HepG2 (cell line): ENCODE results near the gene HOXA7. TPM values are rescaled to one million over a fixed set of nuclear protein-coding genes. Genes with fewer than 3 reads are reported as not detected.

ENCODE experiments used
- ATAC-seq: fragments of 200-7000 bp; cut with Tn5 transposase; 3 replicates; pipeline ENCODE4 v1.9.1; 2020; ENCODE audit warnings: mild to moderate bottlenecking, moderate library complexity
- BruUV-seq: library from RNA; stranded (reverse); fragments of 400-500 nt; replicated peaks from 2 replicates; lab custom pipeline; 2021; lab: Mats Ljungman, UMichigan
- CTCF ChIA-PET: fragments of 300-600 bp; formaldehyde crosslinking; extraction: SDS; loops from one replicate; lab custom pipeline; 2021; ENCODE audit warnings: low total read pairs, inconsistent platforms, low intra/inter-chr PET ratio; lab: Yijun Ruan, JAX
- POLR2A ChIA-PET: fragments of 350-600 bp; sonication (Branson Sonifier 250); formaldehyde crosslinking; loops from one replicate; lab custom pipeline; 2020; ENCODE audit warnings: antibody characterized with exemption, inconsistent platforms; lab: Yijun Ruan, JAX
- DNase-seq: peaks from one replicate; pipeline ENCODE4 v3.0.0-alpha.2; 2015; ENCODE audit warnings: low spot score
- FAIRE-seq: peaks from 3 replicates; lab custom pipeline; 2011; peaks lifted over from hg19 to GRCh38; lab: Jason Lieb, UNC
- H2AFZ ChIP-seq: one replicate; pipeline ENCODE4 v1.6.1; 2011; ENCODE audit warnings: low read length, inconsistent platforms
- H3K27ac ChIP-seq: fragments of 300-600 bp; 3 replicates; pipeline ENCODE4 v1.8.0; 2011; ENCODE audit warnings: mixed run types, mild to moderate bottlenecking, mixed read lengths, low read length, inconsistent platforms; ENCODE audit not compliant: insufficient read depth; ENCODE audit errors: extremely low read length
- H3K27me3 ChIP-seq, 2 experiments: fragments of 200-600 bp in 1 of 2; 2 replicates in 1 of 2; 3 replicates in 1 of 2; pipeline versions ENCODE4 v1.6.0 to v1.8.0; 2011; ENCODE audit warnings: low read length in 2 of 2, mild to moderate bottlenecking in 2 of 2, moderate library complexity in 2 of 2, inconsistent platforms in 1 of 2; ENCODE audit not compliant: insufficient read depth in 2 of 2, control insufficient read depth in 1 of 2
- H3K36me3 ChIP-seq, 2 experiments: fragments of 200-600 bp in 1 of 2; replicated peaks in 1 of 2; 2 replicates in 1 of 2; 3 replicates in 1 of 2; pipeline versions ENCODE4 v1.5.1 to v1.8.0; 2011; ENCODE audit warnings: low read length in 2 of 2, inconsistent platforms in 1 of 2; ENCODE audit not compliant: insufficient read depth in 2 of 2, control insufficient read depth in 1 of 2
- H3K4me1 ChIP-seq: 2 replicates; pipeline ENCODE4 v1.5.1; 2012; ENCODE audit warnings: low read length, inconsistent platforms; ENCODE audit not compliant: insufficient read depth
- H3K4me2 ChIP-seq: 2 replicates; pipeline ENCODE4 v1.6.0; 2011; ENCODE audit warnings: low read depth, low read length, inconsistent platforms
- H3K4me3 ChIP-seq, 3 experiments: fragments of 200-600 bp in 1 of 3; sonication (generic), shearing (Covaris generic) in 1 of 3; replicated peaks in 1 of 3; 2 replicates each; pipeline ENCODE4 v1.5.1; 2011 to 2016; ENCODE audit warnings: low read length in 3 of 3, inconsistent platforms in 2 of 3, low read depth in 2 of 3, mild to moderate bottlenecking in 2 of 3, control low read depth in 1 of 3, mixed read lengths in 1 of 3; ENCODE audit not compliant: insufficient read depth in 1 of 3
- H3K79me2 ChIP-seq: one replicate; pipeline ENCODE4 v1.6.1; 2011; ENCODE audit warnings: low read length, inconsistent platforms; ENCODE audit not compliant: insufficient read depth
- H3K9ac ChIP-seq: 2 replicates; pipeline ENCODE4 v1.6.0; 2011; ENCODE audit warnings: mild to moderate bottlenecking, low read depth, low read length, inconsistent platforms; ENCODE audit not compliant: insufficient read depth
- H3K9me3 ChIP-seq: 2 replicates; pipeline ENCODE4 v1.5.1; 2012; ENCODE audit warnings: mild to moderate bottlenecking, low read length
- H4K20me1 ChIP-seq: 2 replicates; pipeline ENCODE4 v1.6.0; 2011; ENCODE audit warnings: inconsistent platforms, mild to moderate bottlenecking, low read length, moderate library complexity; ENCODE audit not compliant: insufficient read depth
- HNRNPLL ChIP-seq: fragments of 200-400 bp; formaldehyde crosslinking; IDR thresholded peaks from 2 replicates; pipeline ENCODE4 v1.6.1; 2017; ENCODE audit warnings: mild to moderate bottlenecking, low read depth, low read length; ENCODE audit not compliant: poor library complexity, severe bottlenecking
- TMF1 ChIP-seq: sonication (generic); formaldehyde crosslinking; IDR thresholded peaks from 2 replicates; pipeline ENCODE4 v1.8.1; 2022; ENCODE audit warnings: low read depth, missing genetic modification reagents
- ZNF687 ChIP-seq: sonication (generic); formaldehyde crosslinking; IDR thresholded peaks from 2 replicates; pipeline ENCODE4 v1.5.1; 2020; ENCODE audit warnings: mild to moderate bottlenecking, missing genetic modification reagents, moderate library complexity
- WGBS: methylation state at CpG from one replicate; pipeline ENCODE4 v1.1.6; 2017; ENCODE audit warnings: low lambda C conversion rate; 5-methylcytosine and 5-hydroxymethylcytosine counted together
- in situ Hi-C: cut with HindIII; loops from 2 replicates; pipeline ENCODE4 v1.10.0; 2017; ENCODE audit warnings: low pct_unique_long_range_greater_than_20kb; ENCODE audit not compliant: extremely low pct_ligation_motif_present
- intact Hi-C: fragments of 100-400 bp; cut with micrococcal nuclease; formaldehyde crosslinking; loops from one replicate; pipeline ENCODE4 v1.10.0; 2022; ENCODE audit not compliant: unreplicated experiment
- polyA plus RNA-seq, 8 experiments: library from polyadenylated mRNA; depleted of rRNA in 3 of 8; stranded (reverse) in 7 of 8; unstranded in 1 of 8; fragments of >200 nt; fragmentation: Illumina TruSeq in 4 of 8; extraction: Trizol in 4 of 8; gene quantifications; 2 replicates each; pipeline versions ENCODE4 v1.2.1 to v1.2.3, GENCODE V29; 2011 to 2016; ENCODE audit warnings: low read depth in 4 of 8, missing spikeins in 1 of 8, mixed read lengths in 1 of 8; ENCODE audit not compliant: insufficient read depth in 1 of 8
- total RNA-seq, 5 experiments: library from RNA; depleted of rRNA; stranded (reverse); fragments of >200 nt; fragmentation: Illumina TruSeq; extraction: Trizol; gene quantifications; 2 replicates each; pipeline ENCODE4 v1.2.3, GENCODE V29; 2016; ENCODE audit warnings: low read depth in 1 of 5
- TF ChIP-seq, protein P1 (sequence below): sonication (generic); formaldehyde crosslinking; IDR thresholded peaks from 2 replicates; pipeline ENCODE4 v1.4.0; 2020; ENCODE audit warnings: missing genetic modification reagents

The HOXA7 gene
- total and polyA plus RNA-seq, 2 of the 13 experiments (the other 11 are each of a cell fraction or from before 2014, with no cell fraction given) = 0.05 TPM; not detected in 1

DNA sequence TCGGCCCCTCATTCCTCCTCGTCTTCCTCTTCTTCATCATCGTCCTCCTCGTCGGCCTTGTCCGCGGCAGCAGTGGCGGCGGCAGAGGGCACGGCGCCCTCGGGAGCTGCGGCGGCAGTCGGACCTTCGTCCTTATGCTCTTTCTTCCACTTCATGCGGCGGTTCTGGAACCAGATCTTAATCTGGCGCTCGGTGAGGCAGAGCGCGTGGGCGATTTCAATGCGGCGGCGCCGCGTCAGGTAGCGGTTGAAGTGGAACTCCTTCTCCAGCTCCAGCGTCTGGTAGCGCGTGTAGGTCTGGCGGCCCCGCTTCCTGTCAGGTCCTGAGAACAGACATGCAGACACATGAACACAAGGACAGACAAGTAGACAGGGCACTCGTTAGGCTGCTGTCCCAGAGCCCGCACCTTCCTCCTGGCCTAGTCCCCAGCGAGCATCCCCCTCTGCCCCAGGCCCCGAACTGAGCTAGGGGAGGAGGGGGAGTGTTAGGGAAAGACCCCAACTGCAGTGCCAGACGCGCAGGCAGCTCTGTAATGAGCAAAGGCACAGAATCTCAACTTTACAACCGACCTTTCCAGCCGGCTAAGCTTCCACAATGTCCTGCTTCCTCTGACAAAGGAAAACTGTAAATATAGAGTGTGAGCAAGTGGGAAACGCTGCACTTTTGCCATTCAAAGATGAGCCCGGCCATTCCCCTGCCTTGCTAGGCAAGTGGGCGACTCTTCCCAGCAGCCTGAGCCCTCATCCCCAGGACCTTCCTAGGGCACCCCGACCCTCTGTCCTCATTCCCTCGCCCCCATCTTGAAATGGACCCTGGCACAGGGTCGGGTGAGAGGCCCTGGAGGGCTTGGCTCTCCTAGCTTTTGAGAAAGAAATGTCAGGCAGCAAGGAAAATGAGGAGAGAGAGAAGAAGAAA, 1.3 kb downstream of the HOXA7 start:
- intact Hi-C loops = no loop called here
- DNase-seq = no peak
- TF ChIP-seq TMF1 (CRISPR knock-in tag) (no peak), HNRNPLL (peak; percentile 15), ZNF687 (CRISPR knock-in tag) (peak; percentile 21; the same call in 1 of the 2 replicates)
- TF ChIP-seq, protein P1, sequence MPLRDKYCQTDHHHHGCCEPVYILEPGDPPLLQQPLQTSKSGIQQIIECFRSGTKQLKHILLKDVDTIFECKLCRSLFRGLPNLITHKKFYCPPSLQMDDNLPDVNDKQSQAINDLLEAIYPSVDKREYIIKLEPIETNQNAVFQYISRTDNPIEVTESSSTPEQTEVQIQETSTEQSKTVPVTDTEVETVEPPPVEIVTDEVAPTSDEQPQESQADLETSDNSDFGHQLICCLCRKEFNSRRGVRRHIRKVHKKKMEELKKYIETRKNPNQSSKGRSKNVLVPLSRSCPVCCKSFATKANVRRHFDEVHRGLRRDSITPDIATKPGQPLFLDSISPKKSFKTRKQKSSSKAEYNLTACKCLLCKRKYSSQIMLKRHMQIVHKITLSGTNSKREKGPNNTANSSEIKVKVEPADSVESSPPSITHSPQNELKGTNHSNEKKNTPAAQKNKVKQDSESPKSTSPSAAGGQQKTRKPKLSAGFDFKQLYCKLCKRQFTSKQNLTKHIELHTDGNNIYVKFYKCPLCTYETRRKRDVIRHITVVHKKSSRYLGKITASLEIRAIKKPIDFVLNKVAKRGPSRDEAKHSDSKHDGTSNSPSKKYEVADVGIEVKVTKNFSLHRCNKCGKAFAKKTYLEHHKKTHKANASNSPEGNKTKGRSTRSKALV (CRISPR knock-in tag) = 0 out of 2 replicates have a peak, but pooled peaks have one; percentile 35
- Histone ChIP-seq H2AFZ (no peak overlapping the region), H3K4me2 (peak overlapping the region; percentile 52), H3K4me1 (peaks cover 30% of the 10 kb centered on the region), H3K27me3 (peaks cover 6 to 61% of the 10 kb centered on the region in 2 experiments), H3K4me3 (peak overlapping the region in 1 of 3 experiments; percentile 14; a peak in 2 of 6 replicates), H3K9ac (no peak overlapping the region), H3K79me2 (no peaks in the 10 kb centered on the region), H3K27ac (no peak overlapping the region), H4K20me1 (no peaks in the 10 kb centered on the region), H3K36me3 (no peaks in the 10 kb centered on the region), H3K9me3 (no peaks in the 10 kb centered on the region)
- ChIA-PET POLR2A (no interaction called here), CTCF (no interaction called here)
- 47% methylated on average over 34 of the region's 48 CpGs for WGBS
- FAIRE-seq = no peak
- no TSS peak for BruUV-seq
- in situ Hi-C loops = loop anchor here (5.0 to 25.0 kb wide), 2 partner anchors 788 to 1068 kb away; no protein-coding TSS in a partner anchor
- no peak for ATAC-seq
